NCI-H1417 treated with DMSO at 0.1 percent for 48 hours (cell line): ENCODE results near the gene CD101.

Experiments used
- DNase-seq: peaks from one replicate; lab custom pipeline; 2025; lab: John Stamatoyannopoulos, UW

The CD101 gene

GRCh38 chr1:117014209-117014608, 12.6 kb downstream of the CD101 start:
- DNase-seq, result no peak

GRCh38 chr1:117015724-117016123, 14.2 kb downstream of the CD101 start:
- peak; percentile 68 for DNase-seq

- DNase-seq, result no peak
These were observed 15.5 kb downstream of the CD101 start for GRCh38 chr1:117017062-117017461.

- no peak for DNase-seq
These were observed 16.1 kb downstream of the CD101 start for GRCh38 chr1:117017648-117018047.

GRCh38 chr1:117020526-117021156, 19.1 kb downstream of the CD101 start:
- DNase-seq, result no peak

GRCh38 chr1:117022114-117022513, 20.6 kb downstream of the CD101 start:
- DNase-seq, result no peak

GRCh38 chr1:117025568-117025967, 24.0 kb downstream of the CD101 start:
- no peak for DNase-seq

- no peak for DNase-seq
These were observed 24.8 kb downstream of the CD101 start for GRCh38 chr1:117026361-117026760.

GRCh38 chr1:117029685-117030084, 28.1 kb downstream of the CD101 start:
- DNase-seq, result no peak

GRCh38 chr1:117030271-117030877, 28.8 kb downstream of the CD101 start:
- no peak for DNase-seq

- no peak for DNase-seq
These were observed 30.7 kb downstream of the CD101 start for GRCh38 chr1:117032266-117032665.

- no peak for DNase-seq
These were observed 31.4 kb downstream of the CD101 start for GRCh38 chr1:117032681-117033539.

- no peak for DNase-seq
These were observed 32.2 kb downstream of the CD101 start for GRCh38 chr1:117033772-117034171.

GRCh38 chr1:117034791-117035290, 33.3 kb downstream of the CD101 start:
- no peak for DNase-seq

- DNase-seq, result no peak
These were observed 34.5 kb downstream of the CD101 start for GRCh38 chr1:117036018-117036461.

GRCh38 chr1:117037802-117038201, 36.2 kb downstream of the CD101 start:
- no peak for DNase-seq

- DNase-seq, result no peak
These were observed 36.7 kb downstream of the CD101 start for GRCh38 chr1:117038236-117038635.

GRCh38 chr1:117044217-117044616, 42.7 kb downstream of the CD101 start:
- no peak for DNase-seq

- DNase-seq, result no peak
These were observed 44.1 kb downstream of the CD101 start for GRCh38 chr1:117045644-117046043.

- DNase-seq, result no peak
These were observed 45.2 kb downstream of the CD101 start for GRCh38 chr1:117046781-117047180.

GRCh38 chr1:117047271-117047670, 45.7 kb downstream of the CD101 start:
- DNase-seq, result no peak

- DNase-seq, result no peak
These were observed 48.3 kb downstream of the CD101 start for GRCh38 chr1:117049857-117050256.
